Activated B cell treated with CpG ODN at 0.5 μM for 24 hours (primary cell): ENCODE data around the gene PPP4R3B. TPM values are rescaled to one million over a fixed set of nuclear protein-coding genes. Genes with fewer than 3 reads are reported as not detected.
"Not testable (repeated sequence)": the region's sequence is repeated elsewhere in the genome, so short reads cannot be mapped to it uniquely, and the experiment has no call there.

Experiments used
- ATAC-seq: fragments of 200-7000 bp; cut with Tn5 transposase; one replicate; pipeline ENCODE4 v1.10.0; 2021; ENCODE audit warnings: low read depth, mild to moderate bottlenecking, moderate library complexity
- CTCF ChIA-PET: fragments of 350-600 bp; sonication (Branson Sonifier 250); formaldehyde crosslinking; loops from one replicate; lab custom pipeline; 2021; ENCODE audit warnings: antibody characterized with exemption; lab: Charles Lee
- POLR2A ChIA-PET: fragments of 350-600 bp; sonication (Branson Sonifier 250); formaldehyde crosslinking; loops from one replicate; lab custom pipeline; 2021; ENCODE audit warnings: antibody characterized with exemption; lab: Charles Lee
- DNase-seq: peaks from one replicate; pipeline ENCODE4 v3.0.0; 2022
- H3K27ac Mint-ChIP-seq: one replicate; pipeline ENCODE4 v1.8.0; 2020; ENCODE audit warnings: mixed read lengths
- H3K27me3 Mint-ChIP-seq: one replicate; pipeline ENCODE4 v1.8.0; 2021; ENCODE audit warnings: mixed read lengths
- H3K36me3 Mint-ChIP-seq: one replicate; pipeline ENCODE4 v1.8.0; 2021; ENCODE audit warnings: low read depth, mixed read lengths
- H3K4me1 Mint-ChIP-seq: one replicate; pipeline ENCODE4 v1.8.0; 2021; ENCODE audit warnings: mixed read lengths
- H3K4me3 Mint-ChIP-seq: one replicate; pipeline ENCODE4 v1.8.0; 2020; ENCODE audit warnings: mild to moderate bottlenecking, mixed read lengths
- H3K9me3 Mint-ChIP-seq: one replicate; pipeline ENCODE4 v1.8.0; 2020; ENCODE audit warnings: mixed read lengths
- intact Hi-C: fragments of 100-400 bp; cut with micrococcal nuclease; formaldehyde crosslinking; loops from one replicate; pipeline ENCODE4 v1.15.1; 2024
- total RNA-seq: library from RNA; stranded (reverse); gene quantifications from 2 replicates; pipeline ENCODE4 v1.2.3, GENCODE V29; 2022
- TF ChIP-seq, protein P1 (sequence below): fragments of 200-600 bp; IDR thresholded peaks from one replicate; pipeline ENCODE4 v1.8.0; 2022; ENCODE audit warnings: antibody characterized with exemption, mild to moderate bottlenecking

Gene PPP4R3B
- total RNA-seq, 1 donor from 2014 or later = 82.4 TPM

DNA sequence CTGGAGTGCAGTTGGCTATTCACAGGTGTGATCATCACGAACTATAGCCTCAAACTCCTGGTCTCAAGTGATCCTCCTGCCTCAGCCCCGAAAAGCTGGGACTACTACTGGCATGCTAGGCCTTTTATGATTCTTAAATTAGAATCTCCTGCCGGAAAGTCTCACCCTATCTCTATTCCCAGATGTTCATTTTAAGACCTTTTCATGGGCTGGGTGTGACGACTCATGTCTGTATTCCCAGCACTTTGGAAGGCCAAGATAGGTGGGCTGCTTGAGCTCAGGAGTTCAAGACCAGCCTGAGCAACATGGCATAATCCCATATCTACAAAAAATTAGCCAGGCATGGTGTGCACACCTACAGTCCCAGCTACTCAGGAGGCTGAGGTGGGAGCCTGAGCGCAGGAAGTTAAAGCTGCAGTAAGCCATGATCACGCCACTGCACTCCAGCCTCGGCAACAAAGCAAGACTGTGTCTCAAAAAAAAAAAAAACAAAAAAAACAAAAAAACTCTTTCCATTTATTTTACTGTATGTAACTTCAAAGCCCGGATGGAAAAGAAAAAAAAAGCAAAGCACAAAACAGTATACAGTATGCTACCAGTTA, 8.1 kb downstream of the PPP4R3B start:
- intact Hi-C loops = no loop called here
- no peak for ATAC-seq
- Mint-ChIP-seq H3K27me3 (no peaks in the 10 kb centered on the region), H3K4me3 (no peak overlapping the region), H3K27ac (no peak overlapping the region), H3K36me3 (peaks cover 57% of the 10 kb centered on the region), H3K9me3 (no peaks in the 10 kb centered on the region), H3K4me1 (peaks cover 31% of the 10 kb centered on the region)
- DNase-seq = no peak
- TF ChIP-seq, protein P1, sequence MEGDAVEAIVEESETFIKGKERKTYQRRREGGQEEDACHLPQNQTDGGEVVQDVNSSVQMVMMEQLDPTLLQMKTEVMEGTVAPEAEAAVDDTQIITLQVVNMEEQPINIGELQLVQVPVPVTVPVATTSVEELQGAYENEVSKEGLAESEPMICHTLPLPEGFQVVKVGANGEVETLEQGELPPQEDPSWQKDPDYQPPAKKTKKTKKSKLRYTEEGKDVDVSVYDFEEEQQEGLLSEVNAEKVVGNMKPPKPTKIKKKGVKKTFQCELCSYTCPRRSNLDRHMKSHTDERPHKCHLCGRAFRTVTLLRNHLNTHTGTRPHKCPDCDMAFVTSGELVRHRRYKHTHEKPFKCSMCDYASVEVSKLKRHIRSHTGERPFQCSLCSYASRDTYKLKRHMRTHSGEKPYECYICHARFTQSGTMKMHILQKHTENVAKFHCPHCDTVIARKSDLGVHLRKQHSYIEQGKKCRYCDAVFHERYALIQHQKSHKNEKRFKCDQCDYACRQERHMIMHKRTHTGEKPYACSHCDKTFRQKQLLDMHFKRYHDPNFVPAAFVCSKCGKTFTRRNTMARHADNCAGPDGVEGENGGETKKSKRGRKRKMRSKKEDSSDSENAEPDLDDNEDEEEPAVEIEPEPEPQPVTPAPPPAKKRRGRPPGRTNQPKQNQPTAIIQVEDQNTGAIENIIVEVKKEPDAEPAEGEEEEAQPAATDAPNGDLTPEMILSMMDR = no peak
- ChIA-PET POLR2A (no interaction called here), CTCF (no interaction called here)

DNA sequence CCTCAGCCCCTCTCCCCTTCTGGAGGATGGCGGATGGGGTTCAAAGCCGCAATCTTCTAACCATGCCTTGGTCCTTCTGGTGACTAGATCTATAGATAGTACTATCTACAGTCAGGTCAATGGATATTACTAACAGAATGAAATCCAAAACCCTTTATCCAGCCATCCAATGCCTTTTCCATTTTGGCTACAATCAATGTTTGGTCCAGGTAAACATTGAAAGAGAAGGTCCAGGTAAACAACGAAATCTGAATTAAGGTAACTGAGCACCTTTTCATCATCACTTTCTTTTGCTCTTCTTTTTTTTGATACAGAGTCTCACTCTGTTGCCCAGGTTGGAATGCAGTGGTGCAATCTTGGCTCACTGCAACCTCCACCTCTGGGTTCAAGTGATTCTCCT, 9.7 kb downstream of the PPP4R3B start:
- Mint-ChIP-seq H3K9me3 (no peaks in the 10 kb centered on the region), H3K27me3 (no peaks in the 10 kb centered on the region), H3K4me1 (peaks cover 29% of the 10 kb centered on the region), H3K36me3 (peaks cover 54% of the 10 kb centered on the region), H3K4me3 (no peak overlapping the region), H3K27ac (no peak overlapping the region)
- TF ChIP-seq, protein P1 = no peak
- intact Hi-C loops = no loop called here
- no peak for DNase-seq
- ChIA-PET POLR2A (interaction anchor here (0.6 kb wide), 1 partner anchor 9 kb away, joined by 3 read pairs; no protein-coding TSS in a partner anchor), CTCF (no interaction called here)
- no peak for ATAC-seq

DNA sequence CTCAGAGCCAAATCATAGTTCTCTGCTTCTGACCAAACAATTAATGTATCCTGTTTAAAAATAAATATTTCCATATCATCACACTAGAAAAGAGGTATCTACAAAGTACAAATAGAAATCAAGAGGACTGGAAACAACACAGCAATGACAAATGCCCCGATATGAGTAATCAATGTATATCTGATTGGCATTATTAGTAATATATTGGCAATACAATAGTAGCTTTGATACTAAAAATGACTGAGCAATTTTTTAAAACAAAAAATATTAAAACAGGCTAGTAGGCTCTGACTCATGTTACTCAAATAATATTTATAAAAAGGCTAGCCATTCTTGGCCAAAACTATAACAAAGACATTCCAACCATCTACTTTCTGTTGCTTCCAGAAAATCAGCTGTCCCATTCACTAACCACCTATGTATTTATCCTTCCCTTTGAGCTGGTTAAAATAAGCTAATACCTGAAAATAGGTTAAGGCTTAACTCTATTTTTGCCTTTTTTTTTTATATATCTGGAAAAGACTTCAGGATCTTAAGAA, 13.3 kb downstream of the PPP4R3B start:
- TF ChIP-seq, protein P1 = no peak
- ChIA-PET CTCF (no interaction called here), POLR2A (interaction anchor here (0.7 kb wide), 1 partner anchor 13 kb away, joined by 3 read pairs; no protein-coding TSS in a partner anchor)
- no peak overlapping the region for H3K4me3 Mint-ChIP-seq
- H3K36me3 Mint-ChIP-seq = peaks cover 50% of the 10 kb centered on the region
- no peak overlapping the region for H3K27ac Mint-ChIP-seq
- H3K27me3 Mint-ChIP-seq = no peaks in the 10 kb centered on the region
- peaks cover 28% of the 10 kb centered on the region for H3K4me1 Mint-ChIP-seq
- DNase-seq = no peak
- ATAC-seq = no peak
- H3K9me3 Mint-ChIP-seq = no peaks in the 10 kb centered on the region
- intact Hi-C loops = no loop called here

DNA sequence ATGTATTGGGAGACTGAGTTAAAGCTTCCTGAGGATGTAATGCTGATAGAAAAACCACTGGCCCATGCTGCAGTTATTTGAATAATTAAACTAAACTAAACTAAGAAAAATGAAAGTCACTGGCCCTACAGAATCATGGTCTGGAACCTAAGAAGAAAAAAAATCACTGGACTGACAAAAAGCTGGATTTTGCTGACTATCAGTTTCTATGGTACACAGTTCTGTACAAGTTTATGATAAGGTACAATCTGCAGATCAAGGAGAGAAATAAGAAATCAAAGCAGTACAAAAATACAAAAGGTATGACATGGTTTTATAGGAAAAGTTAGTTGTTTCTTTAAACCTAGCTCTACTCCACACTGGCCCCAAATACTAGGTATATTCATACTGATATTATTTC, 15.6 kb downstream of the PPP4R3B start:
- Mint-ChIP-seq H3K4me3 (no peak overlapping the region), H3K4me1 (peaks cover 19% of the 10 kb centered on the region), H3K27ac (no peak overlapping the region), H3K9me3 (no peaks in the 10 kb centered on the region), H3K27me3 (no peaks in the 10 kb centered on the region), H3K36me3 (peaks cover 59% of the 10 kb centered on the region)
- intact Hi-C loops = no loop called here
- ATAC-seq (no peak), DNase-seq (no peak)
- POLR2A ChIA-PET = interaction anchor here (1.5 kb wide), 1 partner anchor 15 kb away, joined by 4 read pairs; no protein-coding TSS in a partner anchor
- TF ChIP-seq, protein P1 = no peak
- CTCF ChIA-PET = no interaction called here

DNA sequence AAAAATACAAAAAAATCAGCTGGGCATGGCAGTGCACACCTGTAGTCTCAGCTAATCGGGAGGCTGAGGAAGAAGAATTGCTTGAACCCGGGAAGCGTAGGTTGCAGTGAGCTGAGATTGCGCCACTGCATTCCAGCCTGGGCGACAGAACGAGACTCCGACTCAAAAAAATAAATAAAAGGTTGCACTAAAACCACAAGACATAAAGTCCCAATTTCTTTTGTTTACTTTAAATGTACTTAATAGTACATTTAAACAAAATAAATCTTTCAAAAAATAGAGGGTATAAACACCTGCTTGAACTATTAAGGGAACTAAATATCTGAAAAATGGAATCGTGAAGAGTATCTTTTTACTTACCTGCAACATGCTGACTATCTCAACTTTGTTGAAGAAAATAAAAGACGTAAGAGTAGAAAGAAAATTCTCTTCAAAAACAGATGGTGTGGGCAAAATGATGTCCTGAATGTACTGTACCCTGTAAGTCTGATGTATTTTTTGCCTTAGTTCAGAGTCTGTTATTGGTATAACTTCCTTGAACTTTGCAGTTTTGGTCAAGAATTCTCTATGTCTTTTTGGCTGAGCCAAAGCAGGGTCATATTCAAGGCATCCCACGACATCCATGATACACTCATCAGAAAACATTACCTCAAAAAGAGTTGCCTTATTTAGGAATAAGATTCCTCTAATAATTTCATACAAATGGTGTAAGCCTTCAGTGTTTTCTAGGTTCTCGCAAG, 19.2 kb downstream of the PPP4R3B start:
- Mint-ChIP-seq H3K9me3 (no peaks in the 10 kb centered on the region), H3K4me3 (no peak overlapping the region), H3K27me3 (no peaks in the 10 kb centered on the region), H3K27ac (no peak overlapping the region), H3K36me3 (peaks cover 68% of the 10 kb centered on the region), H3K4me1 (peaks cover 12% of the 10 kb centered on the region)
- CTCF ChIA-PET = no interaction called here
- ATAC-seq (no peak), DNase-seq (no peak)
- TF ChIP-seq, protein P1 = no peak
- POLR2A ChIA-PET = no interaction called here
- intact Hi-C loops = no loop called here

DNA sequence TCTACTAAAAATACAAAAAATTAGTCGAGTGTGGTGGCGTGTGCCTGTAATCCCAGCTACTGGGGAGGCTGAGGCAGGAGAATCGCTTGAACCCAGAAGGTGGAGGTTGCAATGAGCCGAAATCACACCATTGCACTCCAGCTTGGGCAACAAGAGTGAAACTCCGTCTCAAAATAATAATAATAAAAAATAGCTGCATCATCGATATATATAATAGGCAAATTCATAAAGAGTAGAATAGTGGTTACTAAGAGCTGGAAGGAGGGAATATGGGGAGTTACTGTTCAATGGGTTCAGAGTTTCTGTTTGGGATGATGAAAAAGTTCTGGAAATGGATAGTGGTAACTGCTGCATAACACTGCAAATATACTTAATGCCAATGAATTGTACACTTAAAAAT, 20.6 kb downstream of the PPP4R3B start:
- POLR2A ChIA-PET, ATAC-seq, CTCF ChIA-PET, H3K27ac Mint-ChIP-seq, DNase-seq, H3K4me3 Mint-ChIP-seq, intact Hi-C loops, H3K4me1 Mint-ChIP-seq, H3K9me3 Mint-ChIP-seq, H3K27me3 Mint-ChIP-seq: not testable (repeated sequence)
- peaks cover 60% of the 10 kb centered on the region for H3K36me3 Mint-ChIP-seq
